CD14-positive monocyte (primary cell): Measurements from ENCODE around the gene IQSEC3. TPM values are rescaled to one million over a fixed set of nuclear protein-coding genes. Genes with fewer than 3 reads are reported as not detected.

Experiments
- DNase-seq, 3 donors: peaks; one replicate each; pipeline ENCODE4 v3.0.0-alpha.2; 2011 to 2022
- H2AFZ ChIP-seq: 2 replicates; pipeline ENCODE4 v1.6.0; 2012; ENCODE audit warnings: mild to moderate bottlenecking, low read depth, low read length, inconsistent platforms; ENCODE audit not compliant: insufficient read depth, poor library complexity, severe bottlenecking
- H3K27ac ChIP-seq, 2 donors: 1 replicate in 1 of 2; 2 replicates in 1 of 2; pipeline ENCODE4 v1.5.1; 2012 to 2013; ENCODE audit warnings: low read length in 2 of 2, control low read depth in 1 of 2, inconsistent platforms in 1 of 2, low read depth in 1 of 2, mild to moderate bottlenecking in 1 of 2
- H3K27me3 ChIP-seq, 2 donors: one replicate each; pipeline versions ENCODE4 v1.6.0 to v1.6.1; 2011 to 2013; ENCODE audit warnings: low read length in 2 of 2; ENCODE audit not compliant: control insufficient read depth in 2 of 2, insufficient read depth in 2 of 2
- H3K36me3 ChIP-seq, 2 donors: replicated peaks in 1 of 2; 1 replicate in 1 of 2; 2 replicates in 1 of 2; pipeline versions ENCODE4 v1.5.1 to v1.6.1; 2012 to 2013; ENCODE audit warnings: low read length in 2 of 2, control low read depth in 1 of 2, inconsistent platforms in 1 of 2, mild to moderate bottlenecking in 1 of 2; ENCODE audit not compliant: insufficient read depth in 2 of 2, control insufficient read depth in 1 of 2
- H3K4me1 ChIP-seq, 2 donors: 1 replicate in 1 of 2; 2 replicates in 1 of 2; pipeline versions ENCODE4 v1.5.1 to v1.6.1; 2012 to 2013; ENCODE audit warnings: low read length in 2 of 2, control low read depth in 1 of 2, inconsistent platforms in 1 of 2, mild to moderate bottlenecking in 1 of 2, moderate library complexity in 1 of 2; ENCODE audit not compliant: insufficient read depth in 2 of 2, control insufficient read depth in 1 of 2
- H3K4me2 ChIP-seq: replicated peaks from 2 replicates; pipeline ENCODE3; 2012; ENCODE audit warnings: low read length, moderate library complexity, mild to moderate bottlenecking; ENCODE audit not compliant: poor library complexity, severe bottlenecking; ENCODE audit errors: extremely low read depth
- H3K4me3 ChIP-seq, 3 experiments: fragments of 200-600 bp in 1 of 3; sonication (generic) in 1 of 3; replicated peaks in 1 of 3; 1 replicate in 2 of 3; 2 replicates in 1 of 3; pipeline ENCODE4 v1.5.1; 2011 to 2013; ENCODE audit warnings: low read length in 3 of 3, mild to moderate bottlenecking in 3 of 3, control low read depth in 2 of 3, low read depth in 2 of 3, inconsistent platforms in 1 of 3, moderate library complexity in 1 of 3
- H3K79me2 ChIP-seq: 2 replicates; pipeline ENCODE4 v1.6.0; 2012; ENCODE audit warnings: mild to moderate bottlenecking, control low read depth, inconsistent platforms, low read length, moderate library complexity; ENCODE audit not compliant: insufficient read depth
- H3K9ac ChIP-seq: 2 replicates; pipeline ENCODE4 v1.6.0; 2017; ENCODE audit warnings: low read length, mild to moderate bottlenecking; ENCODE audit not compliant: insufficient read depth, poor library complexity, severe bottlenecking
- H3K9me3 ChIP-seq, 2 donors: replicated peaks in 1 of 2; 1 replicate in 1 of 2; 2 replicates in 1 of 2; pipeline versions ENCODE4 v1.5.1 to v1.6.1; 2012 to 2013; ENCODE audit warnings: low read length in 2 of 2, control low read depth in 1 of 2; ENCODE audit not compliant: control insufficient read depth in 1 of 2, insufficient read depth in 1 of 2
- H4K20me1 ChIP-seq: 2 replicates; pipeline ENCODE4 v1.6.0; 2012; ENCODE audit warnings: mild to moderate bottlenecking, low read length, control low read depth, moderate library complexity; ENCODE audit not compliant: insufficient read depth
- H3K27ac Mint-ChIP-seq, 7 donors: one replicate each; pipeline ENCODE4 v1.8.0; 2020; ENCODE audit warnings: mild to moderate bottlenecking in 7 of 7, mixed read lengths in 7 of 7, moderate library complexity in 6 of 7, inconsistent platforms in 2 of 7
- H3K27me3 Mint-ChIP-seq, 3 donors: one replicate each; pipeline ENCODE4 v1.8.0; 2021 to 2022; ENCODE audit warnings: low read depth in 3 of 3, mild to moderate bottlenecking in 3 of 3, mixed read lengths in 3 of 3, moderate library complexity in 3 of 3, inconsistent platforms in 1 of 3
- H3K36me3 Mint-ChIP-seq, 2 donors: one replicate each; pipeline ENCODE4 v1.8.0; 2020; ENCODE audit warnings: mixed read lengths in 2 of 2, inconsistent platforms in 1 of 2, mild to moderate bottlenecking in 1 of 2
- H3K4me1 Mint-ChIP-seq: one replicate; pipeline ENCODE4 v1.8.0; 2020; ENCODE audit warnings: mild to moderate bottlenecking, mixed read lengths
- H3K4me3 Mint-ChIP-seq, 2 donors: one replicate each; pipeline ENCODE4 v1.8.0; 2020; ENCODE audit warnings: mild to moderate bottlenecking in 2 of 2, mixed read lengths in 2 of 2, moderate library complexity in 1 of 2
- H3K9me3 Mint-ChIP-seq, 7 donors: one replicate each; pipeline ENCODE4 v1.8.0; 2020 to 2022; ENCODE audit warnings: mixed read lengths in 7 of 7, mild to moderate bottlenecking in 6 of 7, moderate library complexity in 6 of 7, inconsistent platforms in 2 of 7
- CTCF ChIP-seq: fragments of 200-600 bp; IDR thresholded peaks from one replicate; pipeline ENCODE4 v1.8.0; 2022; ENCODE audit warnings: antibody characterized with exemption, mild to moderate bottlenecking
- WGBS: methylation state at CpG from one replicate; pipeline ENCODE4 v1.1.5; 2013; ENCODE audit warnings: missing lambda C conversion rate; ENCODE audit not compliant: insufficient coverage; 5-methylcytosine and 5-hydroxymethylcytosine counted together
- intact Hi-C, 2 donors: fragments of 100-400 bp; cut with micrococcal nuclease; formaldehyde crosslinking; loops; one replicate each; pipeline versions ENCODE4 v1.15.0 to v1.15.1; 2023
- polyA plus RNA-seq, 3 donors: library from polyadenylated mRNA; depleted of rRNA in 1 of 3; unstranded in 2 of 3; stranded (reverse) in 1 of 3; fragments of 300-500 nt in 2 of 3; fragments of >200 nt in 1 of 3; fragmentation: Illumina TruSeq in 2 of 3; gene quantifications; 1 replicate in 2 of 3; 2 replicates in 1 of 3; pipeline ENCODE4 v1.2.3, GENCODE V29; 2012 to 2021

The IQSEC3 gene
- polyA plus RNA-seq, 3 donors = not detected

DNA sequence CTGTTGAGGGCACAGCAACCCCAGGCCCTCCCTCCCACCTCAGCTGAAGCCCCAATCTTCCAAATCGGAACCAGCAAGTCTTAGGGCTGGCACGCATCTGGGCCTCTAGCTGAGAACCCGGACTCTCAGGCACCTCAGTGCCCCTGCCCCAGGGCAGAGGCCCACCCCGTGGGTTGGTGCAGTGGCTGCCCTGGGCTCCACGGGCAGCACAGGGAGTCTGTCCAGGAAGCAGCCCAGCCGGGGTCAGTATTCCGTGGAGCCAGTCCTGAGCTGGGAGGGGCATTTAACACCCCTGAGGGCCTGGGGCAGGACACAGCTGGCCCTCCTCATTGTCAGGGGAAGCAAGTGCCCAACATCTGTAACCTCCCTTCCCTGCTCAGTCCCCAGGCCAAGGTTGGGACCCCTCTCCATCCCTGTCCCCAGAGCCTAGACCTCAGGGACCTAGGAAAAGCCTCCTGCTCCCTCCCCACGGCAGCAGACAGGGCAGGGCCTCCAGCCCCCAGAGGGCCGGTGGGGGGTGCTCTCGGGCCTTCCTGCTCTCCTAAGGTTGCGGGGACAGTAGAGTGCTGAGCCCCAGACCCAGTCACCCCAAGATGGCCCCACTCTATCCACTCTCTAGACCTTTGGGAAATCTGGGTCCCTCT is 110.9 kb downstream of the IQSEC3 start:
- 90% methylated on average over 11 of the region's 11 CpGs for WGBS
- Mint-ChIP-seq H3K27me3 (peaks cover 7 to 9% (median 9%) of the 10 kb centered on the region in 3 donors), H3K36me3 (no peaks in the 10 kb centered on the region), H3K4me3 (no peak overlapping the region), H3K9me3 (peaks cover 0 to 2% (median 0%) of the 10 kb centered on the region in 7 donors), H3K27ac (peak overlapping the region in 1 of 7 donors; percentile 78), H3K4me1 (peaks cover 33% of the 10 kb centered on the region)
- no peak for TF ChIP-seq CTCF
- no peaks in the 10 kb centered on the region for H3K9me3 ChIP-seq
- no peak overlapping the region for H3K27ac ChIP-seq
- no peak overlapping the region for H3K9ac ChIP-seq
- H3K4me3 ChIP-seq = no peak overlapping the region
- no peaks in the 10 kb centered on the region for H3K27me3 ChIP-seq
- no peaks in the 10 kb centered on the region for H4K20me1 ChIP-seq
- intact Hi-C loops = no loop called here
- H3K36me3 ChIP-seq = no peaks in the 10 kb centered on the region
- H2AFZ ChIP-seq = no peak overlapping the region
- H3K4me2 ChIP-seq = no peak overlapping the region
- peaks cover 31 to 41% of the 10 kb centered on the region in 2 donors for H3K4me1 ChIP-seq
- DNase-seq = no peak
- H3K79me2 ChIP-seq = no peaks in the 10 kb centered on the region

DNA sequence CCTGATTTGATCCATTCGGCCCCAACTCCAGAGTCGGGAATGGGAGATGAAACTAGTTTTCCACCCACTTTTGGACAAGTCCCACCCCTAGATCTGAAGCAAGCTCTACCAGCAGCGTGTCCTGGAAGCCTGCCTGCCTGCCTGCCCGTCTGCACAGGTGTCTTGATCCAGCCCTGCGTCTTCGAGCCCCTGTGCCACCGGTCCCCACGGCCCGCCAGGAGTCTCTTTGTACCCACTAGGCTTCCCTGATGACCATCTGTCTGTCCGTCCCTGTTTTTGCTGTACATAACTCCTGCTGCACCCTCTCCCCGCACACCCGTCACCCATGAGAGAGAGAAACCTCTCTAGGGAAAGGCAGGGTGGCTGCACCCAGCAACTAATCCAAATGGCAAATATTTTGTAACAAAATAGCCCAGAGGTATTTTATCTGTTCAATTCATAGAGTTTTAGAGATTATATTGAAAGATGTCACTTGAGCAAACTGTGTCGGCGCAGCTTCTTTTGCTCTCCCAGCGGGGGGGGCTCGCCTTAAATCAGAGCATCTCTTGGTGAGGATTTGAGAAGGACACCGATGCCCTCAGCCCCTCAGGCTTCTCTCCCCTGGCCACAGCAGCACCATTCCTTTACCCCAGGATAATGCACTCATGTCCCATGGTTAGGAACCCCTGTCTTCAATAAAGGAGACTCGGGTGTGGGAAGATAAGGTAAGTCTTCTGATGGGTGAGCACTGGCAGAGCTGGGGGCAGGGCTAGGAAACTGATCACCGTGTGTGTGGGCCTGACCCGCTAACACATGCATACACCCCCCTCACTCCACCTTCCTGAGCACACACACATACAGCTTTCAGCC is 111.6 kb downstream of the IQSEC3 start:
- no peak for TF ChIP-seq CTCF
- Histone ChIP-seq H3K79me2 (no peaks in the 10 kb centered on the region), H3K9ac (no peak overlapping the region), H3K4me2 (no peak overlapping the region), H3K27me3 (no peaks in the 10 kb centered on the region), H2AFZ (no peak overlapping the region), H3K9me3 (no peaks in the 10 kb centered on the region), H3K4me1 (peaks cover 26 to 36% of the 10 kb centered on the region in 2 donors), H3K4me3 (no peak overlapping the region), H3K36me3 (no peaks in the 10 kb centered on the region), H4K20me1 (no peaks in the 10 kb centered on the region), H3K27ac (no peak overlapping the region)
- Mint-ChIP-seq H3K9me3 (peaks cover 0 to 2% (median 0%) of the 10 kb centered on the region in 7 donors), H3K4me1 (peaks cover 28% of the 10 kb centered on the region), H3K4me3 (no peak overlapping the region), H3K36me3 (no peaks in the 10 kb centered on the region), H3K27ac (peak overlapping the region in 2 of 7 donors; percentile 8 to 78), H3K27me3 (peaks cover 4 to 11% (median 4%) of the 10 kb centered on the region in 3 donors)
- 98% methylated on average over 13 of the region's 20 CpGs for WGBS
- intact Hi-C loops = no loop called here
- no peak for DNase-seq
